H1 (cell line): ENCODE measurements around the gene RWDD3.

Source experiments
- CEBPB ChIP-seq: IDR thresholded peaks from 2 replicates; pipeline ENCODE4 v1.6.1; 2012; ENCODE audit warnings: low read depth, low read length
- GABPA ChIP-seq: IDR thresholded peaks from 2 replicates; pipeline ENCODE4 v1.6.1; 2011; ENCODE audit warnings: mild to moderate bottlenecking, low read length, moderate library complexity, borderline replicate concordance; ENCODE audit not compliant: insufficient read depth
- JUND ChIP-seq: IDR thresholded peaks from 2 replicates; pipeline ENCODE4 v1.6.1; 2011; ENCODE audit warnings: mild to moderate bottlenecking, improper control_type of control experiment, low read length
- KDM5A ChIP-seq: fragments of 200-600 bp; IDR thresholded peaks from 2 replicates; pipeline ENCODE4 v1.7.1; 2012; ENCODE audit warnings: mild to moderate bottlenecking, low read length, inconsistent platforms, mixed read lengths
- MAFK ChIP-seq: IDR thresholded peaks from 2 replicates; pipeline ENCODE4 v1.6.1; 2012; ENCODE audit warnings: low read depth, mild to moderate bottlenecking, improper control_type of control experiment, low read length
- TEAD4 ChIP-seq: IDR thresholded peaks from 2 replicates; pipeline ENCODE4 v1.6.1; 2012; ENCODE audit warnings: low read depth, low read length, inconsistent platforms, mixed read lengths
- TF ChIP-seq, protein P1 (sequence below), 3 experiments: IDR thresholded peaks; 1 replicate in 2 of 3; 2 replicates in 1 of 3; pipeline versions ENCODE4 v1.5.1 to v1.6.1; 2011; ENCODE audit warnings: low read length in 3 of 3, mild to moderate bottlenecking in 3 of 3, inconsistent platforms in 2 of 3, low read depth in 1 of 3, moderate library complexity in 1 of 3; ENCODE audit not compliant: insufficient read depth in 1 of 3; ENCODE audit errors: control extremely low read depth in 1 of 3

DNA sequence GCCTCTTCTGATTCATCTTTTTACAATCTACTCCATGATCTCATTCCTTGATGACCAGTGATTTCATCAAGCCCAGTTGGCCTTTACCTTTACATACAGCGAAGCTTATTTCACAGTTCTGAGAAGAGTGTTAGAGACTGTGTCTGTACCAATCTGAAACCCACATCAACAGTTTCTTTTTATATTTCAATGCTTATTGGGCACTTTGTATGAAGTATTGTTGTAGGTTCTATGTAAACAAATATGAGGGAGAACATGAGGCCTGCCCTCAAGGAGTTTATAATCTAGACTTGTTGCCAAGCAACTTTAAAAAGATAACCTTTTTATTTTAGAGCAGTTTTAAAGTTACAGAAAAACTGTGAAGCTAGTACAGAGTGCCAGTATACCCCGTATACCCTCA is 27.5 kb upstream of the RWDD3 start:
- TF ChIP-seq MAFK (no peak), TEAD4 (no peak), CEBPB (no peak), GABPA (no peak), KDM5A (no peak), JUND (no peak)
- TF ChIP-seq, protein P1, sequence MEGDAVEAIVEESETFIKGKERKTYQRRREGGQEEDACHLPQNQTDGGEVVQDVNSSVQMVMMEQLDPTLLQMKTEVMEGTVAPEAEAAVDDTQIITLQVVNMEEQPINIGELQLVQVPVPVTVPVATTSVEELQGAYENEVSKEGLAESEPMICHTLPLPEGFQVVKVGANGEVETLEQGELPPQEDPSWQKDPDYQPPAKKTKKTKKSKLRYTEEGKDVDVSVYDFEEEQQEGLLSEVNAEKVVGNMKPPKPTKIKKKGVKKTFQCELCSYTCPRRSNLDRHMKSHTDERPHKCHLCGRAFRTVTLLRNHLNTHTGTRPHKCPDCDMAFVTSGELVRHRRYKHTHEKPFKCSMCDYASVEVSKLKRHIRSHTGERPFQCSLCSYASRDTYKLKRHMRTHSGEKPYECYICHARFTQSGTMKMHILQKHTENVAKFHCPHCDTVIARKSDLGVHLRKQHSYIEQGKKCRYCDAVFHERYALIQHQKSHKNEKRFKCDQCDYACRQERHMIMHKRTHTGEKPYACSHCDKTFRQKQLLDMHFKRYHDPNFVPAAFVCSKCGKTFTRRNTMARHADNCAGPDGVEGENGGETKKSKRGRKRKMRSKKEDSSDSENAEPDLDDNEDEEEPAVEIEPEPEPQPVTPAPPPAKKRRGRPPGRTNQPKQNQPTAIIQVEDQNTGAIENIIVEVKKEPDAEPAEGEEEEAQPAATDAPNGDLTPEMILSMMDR (IDR thresholded peaks at IDR 0.05; ENCODE audit: control extremely low read depth in 1 of 3, insufficient read depth in 1 of 3, low read depth in 1 of 3, low read length in 3 of 3), result no peak
